ENCODE measurements around the gene ELP4.

- TF ChIP-seq, protein P1, sequence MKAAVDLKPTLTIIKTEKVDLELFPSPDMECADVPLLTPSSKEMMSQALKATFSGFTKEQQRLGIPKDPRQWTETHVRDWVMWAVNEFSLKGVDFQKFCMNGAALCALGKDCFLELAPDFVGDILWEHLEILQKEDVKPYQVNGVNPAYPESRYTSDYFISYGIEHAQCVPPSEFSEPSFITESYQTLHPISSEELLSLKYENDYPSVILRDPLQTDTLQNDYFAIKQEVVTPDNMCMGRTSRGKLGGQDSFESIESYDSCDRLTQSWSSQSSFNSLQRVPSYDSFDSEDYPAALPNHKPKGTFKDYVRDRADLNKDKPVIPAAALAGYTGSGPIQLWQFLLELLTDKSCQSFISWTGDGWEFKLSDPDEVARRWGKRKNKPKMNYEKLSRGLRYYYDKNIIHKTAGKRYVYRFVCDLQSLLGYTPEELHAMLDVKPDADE (conservative IDR thresholded peaks at IDR 0.05; ENCODE audit: control insufficient read depth, low read depth, low read length), result no peak
- TF ChIP-seq, protein P2, sequence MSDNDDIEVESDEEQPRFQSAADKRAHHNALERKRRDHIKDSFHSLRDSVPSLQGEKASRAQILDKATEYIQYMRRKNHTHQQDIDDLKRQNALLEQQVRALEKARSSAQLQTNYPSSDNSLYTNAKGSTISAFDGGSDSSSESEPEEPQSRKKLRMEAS (CRISPR knock-in tag; IDR thresholded peaks at IDR 0.05), result no peak
- TF ChIP-seq ZNF75A (CRISPR knock-in tag; IDR thresholded peaks at IDR 0.05) (no peak), CHD2 (IDR thresholded peaks at IDR 0.05; ENCODE audit: low read depth, low read length) (no peak), XRCC3 (IDR thresholded peaks at IDR 0.05) (no peak), BRF2 (IDR thresholded peaks at IDR 0.05; ENCODE audit: borderline replicate concordance, insufficient read depth, insufficient read length) (no peak), CTCF (IDR thresholded peaks at IDR 0.05 in 2 of 3, conservative IDR thresholded peaks at IDR 0.05 in 1 of 3; ENCODE audit: insufficient read depth in 2 of 3, low read depth in 1 of 3, low read length in 3 of 3) (no peak), DPF2 (IDR thresholded peaks at IDR 0.05) (no peak), TRIM24 (IDR thresholded peaks at IDR 0.05) (no peak)
- TF ChIP-seq, protein P3, sequence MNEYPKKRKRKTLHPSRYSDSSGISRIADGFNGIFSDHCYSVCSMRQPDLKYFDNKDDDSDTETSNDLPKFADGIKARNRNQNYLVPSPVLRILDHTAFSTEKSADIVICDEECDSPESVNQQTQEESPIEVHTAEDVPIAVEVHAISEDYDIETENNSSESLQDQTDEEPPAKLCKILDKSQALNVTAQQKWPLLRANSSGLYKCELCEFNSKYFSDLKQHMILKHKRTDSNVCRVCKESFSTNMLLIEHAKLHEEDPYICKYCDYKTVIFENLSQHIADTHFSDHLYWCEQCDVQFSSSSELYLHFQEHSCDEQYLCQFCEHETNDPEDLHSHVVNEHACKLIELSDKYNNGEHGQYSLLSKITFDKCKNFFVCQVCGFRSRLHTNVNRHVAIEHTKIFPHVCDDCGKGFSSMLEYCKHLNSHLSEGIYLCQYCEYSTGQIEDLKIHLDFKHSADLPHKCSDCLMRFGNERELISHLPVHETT (CRISPR knock-in tag; conservative IDR thresholded peaks at IDR 0.05 in 1 of 2, IDR thresholded peaks at IDR 0.05 in 1 of 2), result no peak
Measured at GRCh38 chr11:31676280-31676982, 166.9 kb downstream of the ELP4 start.

All from K562 (cell line).